HG03432 (cell line): ENCODE results near the gene SH2D6.
"Not testable (repeated sequence)": the region's sequence is repeated elsewhere in the genome, so short reads cannot be mapped to it uniquely, and the experiment has no call there.

Experiments
- ATAC-seq: cut with Tn5 transposase; IDR thresholded peaks from one replicate; pipeline ENCODE4 v1.9.1; 2021; ENCODE audit warnings: mild to moderate bottlenecking, moderate library complexity; ENCODE audit not compliant: unreplicated experiment

SH2D6 gene

GRCh38 chr2:85439025-85439472 is 20.5 kb downstream of the SH2D6 start:
- ATAC-seq, result no peak

DNA sequence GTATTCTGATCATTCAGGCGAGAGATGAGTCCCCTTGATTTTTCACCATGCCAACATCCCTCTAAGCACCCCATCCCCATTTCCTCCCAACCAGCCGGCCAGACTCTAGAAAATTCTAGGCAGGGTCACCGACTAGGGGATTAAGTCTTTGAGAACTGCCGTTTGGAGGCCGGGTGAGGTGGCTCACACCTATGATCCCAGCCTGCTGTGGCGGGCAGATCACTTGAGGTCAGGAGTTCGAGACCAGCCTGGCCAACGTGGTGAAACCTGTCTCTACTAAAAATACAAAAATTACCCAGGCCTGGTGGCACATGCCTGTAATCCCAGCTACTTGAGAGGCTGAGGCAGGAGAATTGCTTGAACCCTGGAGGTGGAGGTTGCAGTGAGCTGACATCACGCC is 21.1 kb downstream of the SH2D6 start:
- not testable (repeated sequence) for ATAC-seq

DNA sequence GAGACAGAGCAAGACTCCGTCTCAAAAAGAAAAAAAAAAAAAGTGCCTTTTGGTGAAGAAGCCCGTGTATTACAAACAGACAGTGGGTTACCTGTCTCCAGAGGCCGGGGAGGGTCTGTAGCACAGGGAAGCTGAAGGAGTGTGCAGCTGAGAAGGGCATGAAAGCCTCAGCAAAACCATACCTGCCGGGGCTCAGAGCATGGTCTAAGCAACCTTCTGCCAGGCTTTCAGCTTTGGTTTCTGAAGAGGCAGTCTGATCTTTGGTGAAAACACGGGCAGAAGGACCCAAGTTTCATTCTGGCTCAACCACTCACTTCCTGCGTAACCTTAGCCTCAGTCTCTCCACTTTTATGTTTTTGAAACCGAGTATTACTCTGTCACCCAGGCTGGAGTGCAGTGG is 21.5 kb downstream of the SH2D6 start:
- no peak for ATAC-seq

GRCh38 chr2:85440729-85441128 is 22.2 kb downstream of the SH2D6 start:
- ATAC-seq, result no peak

GRCh38 chr2:85441864-85442263 is 23.4 kb downstream of the SH2D6 start:
- ATAC-seq, result no peak

DNA sequence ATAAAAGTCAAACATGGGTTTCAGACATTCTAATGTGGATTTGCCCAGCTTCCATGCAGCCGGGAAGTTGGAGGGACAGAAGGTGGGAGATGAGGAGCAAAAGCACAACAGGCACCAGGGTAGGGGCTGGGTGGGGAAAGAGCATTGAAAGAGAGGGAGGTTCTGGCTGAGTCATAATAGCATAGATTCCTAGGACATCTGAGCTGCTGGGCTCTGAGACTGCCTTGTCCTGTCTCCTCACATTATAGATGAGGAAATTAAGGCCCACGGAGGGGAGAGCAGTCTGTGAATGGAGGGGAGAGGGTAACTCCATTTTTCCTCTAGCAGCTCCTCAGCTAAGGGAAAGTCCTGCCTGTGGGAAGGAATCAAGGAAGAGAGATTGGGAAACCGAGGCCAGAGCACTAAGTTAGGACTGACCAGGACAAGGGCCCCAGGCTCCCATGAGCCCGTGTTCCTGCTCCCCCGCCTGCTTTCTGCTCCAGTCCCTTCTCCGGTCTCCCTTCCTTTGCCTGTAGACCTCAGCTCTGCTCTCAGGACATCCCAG is 26.2 kb downstream of the SH2D6 start:
- ATAC-seq, result no peak

- ATAC-seq, result no peak
Measured at GRCh38 chr2:85445316-85446295, 27.1 kb downstream of the SH2D6 start.

DNA sequence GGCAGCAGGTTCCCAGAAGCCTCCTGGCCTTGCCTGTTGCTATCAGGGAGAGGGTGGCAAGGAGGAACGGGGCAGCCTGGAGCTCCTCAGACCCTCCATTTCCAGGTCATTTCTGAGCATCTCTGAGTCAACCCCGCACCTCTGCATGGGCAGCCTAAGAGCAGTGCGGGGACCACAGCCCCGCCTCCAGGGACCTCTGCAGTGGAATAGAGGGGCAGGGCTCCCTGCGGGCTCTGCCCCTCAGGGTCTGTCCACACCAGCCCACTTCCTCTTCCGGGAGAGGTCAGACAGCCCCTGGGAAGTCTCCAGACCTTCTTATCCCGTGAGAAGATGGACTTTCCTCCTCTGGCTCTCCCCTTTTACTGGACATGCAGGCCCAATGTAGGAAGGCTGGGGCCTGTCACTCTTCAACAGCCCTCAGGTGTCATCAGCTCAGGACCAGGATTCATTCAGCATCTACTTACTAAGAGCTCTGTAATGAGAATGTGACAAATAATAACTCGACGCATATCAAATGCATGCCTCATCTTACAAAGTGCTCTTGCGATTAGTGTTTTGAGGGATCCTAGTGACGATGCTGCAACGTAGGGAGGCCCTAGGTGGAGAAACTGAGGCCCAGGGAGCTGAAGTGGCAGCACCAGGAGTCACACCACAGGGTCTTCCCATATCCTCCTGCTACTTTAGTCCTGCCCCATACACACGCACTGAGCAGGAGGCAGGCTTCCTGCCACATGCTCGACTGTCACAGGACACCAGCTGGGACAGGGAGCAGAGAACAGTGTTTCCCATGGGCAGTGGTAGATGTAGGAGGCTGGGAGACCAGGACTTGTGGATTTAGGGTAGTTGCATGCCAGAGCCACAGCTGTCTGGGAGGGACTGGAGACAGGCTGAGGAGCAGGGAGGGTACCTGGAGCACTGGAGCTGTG is 28.0 kb downstream of the SH2D6 start:
- no peak for ATAC-seq

DNA sequence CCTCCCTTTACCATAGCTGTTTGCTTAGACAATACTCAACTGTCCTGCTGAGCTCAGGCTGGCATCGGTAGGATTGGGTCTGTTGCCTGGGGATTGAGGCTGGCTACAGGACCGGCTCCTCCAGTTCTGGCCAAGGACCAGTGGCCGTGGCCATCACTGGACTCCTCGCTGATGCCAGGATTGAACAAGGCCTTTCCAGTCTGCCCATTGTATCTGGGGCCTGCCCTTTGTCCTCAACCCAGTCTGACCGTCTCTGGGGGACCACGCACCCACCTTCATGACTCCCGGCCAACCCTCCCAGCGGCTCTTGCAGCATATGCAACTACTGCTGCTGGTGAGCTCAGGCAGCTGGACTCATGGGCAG is 28.7 kb downstream of the SH2D6 start:
- ATAC-seq, result no peak

GRCh38 chr2:85448461-85449213 is 30.1 kb downstream of the SH2D6 start:
- no peak for ATAC-seq

DNA sequence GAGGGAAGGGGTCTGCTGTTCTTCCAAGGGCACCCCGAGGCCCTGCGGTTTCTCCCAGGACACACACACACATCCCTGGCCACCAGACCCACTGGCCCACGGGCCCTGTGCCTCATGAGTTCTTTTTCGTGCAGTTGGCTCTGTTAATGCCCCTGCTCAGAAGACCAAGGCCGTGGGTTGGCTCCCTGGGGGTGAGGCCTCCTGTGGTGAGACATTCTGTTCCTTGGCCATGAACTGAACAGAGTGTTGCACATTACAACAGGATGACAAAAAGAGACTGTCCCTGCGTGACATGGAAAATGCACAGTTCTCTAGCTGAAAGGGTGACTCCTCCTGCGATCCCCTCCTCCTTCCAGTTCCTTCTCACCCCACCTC is 30.7 kb downstream of the SH2D6 start:
- no peak for ATAC-seq

DNA sequence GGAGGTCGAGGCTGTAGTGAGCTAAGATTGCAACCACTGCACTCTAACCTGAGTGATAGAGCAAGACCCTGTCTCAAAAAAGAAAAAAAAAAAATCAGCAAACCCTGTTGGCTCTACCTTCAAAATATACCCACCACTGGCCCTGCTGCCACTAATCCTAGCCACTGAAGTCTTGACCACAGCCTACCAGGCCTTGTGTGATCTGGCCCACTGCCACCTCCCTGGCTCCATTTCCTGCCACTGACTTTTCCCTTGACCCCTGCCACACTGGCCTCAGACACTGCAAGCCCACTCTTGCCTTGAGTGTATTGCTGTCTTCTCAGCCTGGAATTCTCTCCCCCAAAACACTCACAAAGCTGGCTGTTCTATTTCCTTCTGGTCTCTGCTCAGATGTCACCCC is 33.7 kb downstream of the SH2D6 start:
- no peak for ATAC-seq

DNA sequence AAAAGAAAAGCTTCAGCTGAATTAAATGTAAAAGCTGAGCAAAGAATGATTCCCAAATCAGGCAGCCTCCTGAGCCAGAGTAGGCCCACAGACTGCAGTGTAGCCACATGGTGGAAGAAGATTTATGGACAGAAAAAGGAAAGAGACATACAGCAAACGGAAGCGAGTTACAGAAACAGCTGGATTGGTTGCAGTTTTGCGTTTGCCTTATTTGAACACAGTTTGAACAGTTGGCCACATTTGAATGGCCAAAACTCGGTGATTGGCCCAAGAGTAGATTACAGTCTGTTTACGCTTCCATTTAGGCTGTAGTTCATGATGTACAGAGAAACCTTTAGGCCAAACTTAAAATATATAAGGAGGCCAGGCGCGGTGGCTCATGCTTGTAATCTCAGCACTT is 35.1 kb downstream of the SH2D6 start:
- ATAC-seq, result no peak

- ATAC-seq, result no peak
Measured at GRCh38 chr2:85455552-85456090, 37.1 kb downstream of the SH2D6 start.

DNA sequence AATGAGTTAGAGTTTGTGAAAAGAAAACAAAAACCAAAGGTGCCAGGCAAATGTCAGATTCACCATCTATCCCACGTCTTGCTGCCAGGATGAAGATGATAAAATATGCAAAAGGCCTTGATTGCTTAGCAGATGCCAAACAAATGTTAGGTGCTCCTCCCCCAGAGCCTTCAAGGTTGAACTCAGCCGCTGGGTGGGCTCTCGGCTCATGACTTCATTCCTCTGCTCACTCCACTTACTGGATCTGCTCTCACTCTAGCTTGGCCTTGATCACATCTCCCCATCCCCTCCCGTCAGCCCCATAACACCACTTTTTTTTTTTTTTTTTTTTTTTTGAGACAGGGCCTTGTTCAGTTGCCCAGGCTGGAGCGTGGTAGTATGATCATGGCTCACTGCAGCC is 38.5 kb downstream of the SH2D6 start:
- no peak for ATAC-seq

DNA sequence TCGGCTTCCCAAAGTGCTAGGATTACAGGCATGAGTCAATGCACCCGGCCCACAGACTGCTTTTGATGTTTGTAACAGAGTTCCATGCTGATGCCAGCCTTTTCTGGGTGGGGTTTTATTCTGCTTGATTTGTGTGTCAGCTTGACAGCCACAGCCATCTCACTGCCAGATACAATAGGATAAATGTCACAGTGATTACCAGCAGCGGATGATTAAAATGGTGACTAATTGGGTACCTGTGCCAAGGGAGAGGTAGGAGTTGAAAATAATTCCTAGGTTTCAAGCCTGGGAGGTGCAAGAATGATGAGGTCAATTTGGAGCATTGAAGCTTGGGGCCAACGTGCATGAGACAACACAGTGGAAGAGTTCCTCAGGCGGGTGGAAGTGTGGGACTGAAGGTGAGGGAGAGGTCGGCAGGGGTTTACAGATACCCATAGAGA is 39.4 kb downstream of the SH2D6 start:
- ATAC-seq, result no peak

DNA sequence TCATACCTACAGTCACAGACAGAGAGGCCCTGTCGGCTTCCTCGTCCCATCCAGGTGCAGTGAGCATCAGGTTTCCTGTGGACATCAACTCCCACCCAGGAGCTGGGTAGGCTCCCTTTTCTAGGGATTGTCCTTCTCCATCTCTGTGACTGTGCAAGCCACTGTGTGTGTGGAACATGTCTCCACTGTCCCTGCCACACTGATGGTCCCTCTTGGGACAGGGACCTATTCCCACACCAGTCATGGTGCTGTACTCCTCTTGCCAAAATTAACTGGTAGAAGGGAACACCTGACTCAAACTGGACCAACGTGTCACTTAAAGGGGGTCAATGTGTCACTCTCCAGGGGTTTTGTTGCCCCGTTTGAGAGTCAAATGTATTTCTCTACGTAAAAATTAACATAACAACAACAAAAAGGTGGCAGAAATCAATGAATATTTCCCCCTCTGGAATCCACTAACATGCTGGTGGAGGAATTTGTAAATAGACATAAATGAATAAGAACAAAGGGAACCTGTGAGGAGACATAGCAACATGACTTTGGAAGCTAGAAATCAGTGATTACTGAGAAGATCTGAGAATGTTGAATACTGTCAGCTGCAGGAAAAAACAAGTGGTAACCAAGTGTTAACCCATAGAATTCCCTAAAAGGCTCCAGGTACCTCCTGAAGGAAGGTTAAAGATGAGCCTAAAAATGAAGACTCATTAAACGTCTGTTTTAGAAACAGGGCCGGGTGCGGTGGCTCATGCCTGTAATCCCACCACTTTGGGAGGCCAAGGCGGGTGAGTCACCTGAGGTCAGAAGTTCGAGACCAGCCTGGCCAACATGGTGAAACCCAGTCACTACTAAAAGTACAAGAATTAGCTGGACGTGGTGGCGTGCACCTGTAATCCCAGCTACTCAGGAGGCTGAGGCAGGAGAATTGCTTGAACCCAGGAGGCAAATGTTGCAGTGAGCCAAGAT is 40.4 kb downstream of the SH2D6 start:
- no peak for ATAC-seq

- no peak for ATAC-seq
Measured at GRCh38 chr2:85459771-85460170, 41.3 kb downstream of the SH2D6 start.

- no peak for ATAC-seq
Measured at GRCh38 chr2:85462322-85462721, 43.8 kb downstream of the SH2D6 start.
